H1 (cell line): ENCODE data around the gene NUBPL. TPM values are rescaled to one million over a fixed set of nuclear protein-coding genes. Genes with fewer than 3 reads are reported as not detected.

Experiments
- SP4 ChIP-seq: IDR thresholded peaks from 2 replicates; pipeline ENCODE4 v1.6.1; 2012; ENCODE audit warnings: low read length, inconsistent platforms
- SRF ChIP-seq: IDR thresholded peaks from 2 replicates; pipeline ENCODE4 v1.6.1; 2011; ENCODE audit warnings: mild to moderate bottlenecking, low read depth, low read length, moderate library complexity
- polyA plus RNA-seq, 7 experiments: library from polyadenylated mRNA; depleted of rRNA in 3 of 7; stranded (reverse) in 5 of 7; unstranded in 2 of 7; fragments of >200 nt in 5 of 7; fragments of 200-250 nt in 2 of 7; gene quantifications; 1 replicate in 5 of 7; 2 replicates in 1 of 7; 4 replicates in 1 of 7; pipeline versions ENCODE4 v1.2.1 to v1.2.3, GENCODE V29; 2011 to 2013; ENCODE audit warnings: missing spikeins in 2 of 7, mixed read lengths in 2 of 7
- total RNA-seq: library from RNA; stranded (reverse); fragmentation: NEBNext Ultra II Directional; extraction: Animal tissue kit (Norgen Biotek cat#: 25700); gene quantifications from 2 replicates; pipeline ENCODE4 v1.2.1, GENCODE V29; 2021

NUBPL gene
- total and polyA plus RNA-seq, 2 of the 8 experiments (the other 6 are each of a cell fraction or from before 2014, with no cell fraction given), result 1.6 to 6.8 TPM

- TF ChIP-seq SRF (no peak), SP4 (no peak)
Observed at GRCh38 chr14:31605702-31606101, 44.5 kb downstream of the NUBPL start (continued).
